Muscle of arm (tissue), 12 donors: ENCODE data around the gene SCAMP3. TPM values are rescaled to one million over a fixed set of nuclear protein-coding genes. Genes with fewer than 3 reads are reported as not detected.
A peak's percentile ranks its signal among the peaks of the same experiment; 100 is the strongest.
"Not testable (repeated sequence)": the region's sequence is repeated elsewhere in the genome, so short reads cannot be mapped to it uniquely, and the experiment has no call there.

Experiments used
- DNase-seq: peaks from one replicate; pipeline ENCODE4 v3.0.0-alpha.2; 2013
- polyA plus RNA-seq, 12 donors: library from polyadenylated mRNA; unstranded; fragments of 120-200 nt; gene quantifications; one replicate each; pipeline ENCODE4 v1.2.1, GENCODE V29; 2013; ENCODE audit not compliant: insufficient read length in 12 of 12

Gene SCAMP3
- polyA plus RNA-seq, 12 donors: 37.6 to 64.7 (median 42.4) TPM; not detected in 1

- DNase-seq: peak; percentile 92
These were observed 29.9 kb downstream of the SCAMP3 start for GRCh38 chr1:155232001-155232978.

GRCh38 chr1:155231302-155231701 is 30.9 kb downstream of the SCAMP3 start:
- DNase-seq: not testable (repeated sequence)

GRCh38 chr1:155228096-155228427 is 34.1 kb downstream of the SCAMP3 start:
- DNase-seq: no peak

- peak; percentile 99 for DNase-seq
These were observed 34.7 kb downstream of the SCAMP3 start for GRCh38 chr1:155227261-155228095.

- no peak for DNase-seq
These were observed 35.3 kb downstream of the SCAMP3 start for GRCh38 chr1:155226910-155227260.

GRCh38 chr1:155226188-155226909 is 35.8 kb downstream of the SCAMP3 start:
- peak; percentile 78 for DNase-seq

GRCh38 chr1:155225404-155225759 is 36.8 kb downstream of the SCAMP3 start:
- not testable (repeated sequence) for DNase-seq

DNA sequence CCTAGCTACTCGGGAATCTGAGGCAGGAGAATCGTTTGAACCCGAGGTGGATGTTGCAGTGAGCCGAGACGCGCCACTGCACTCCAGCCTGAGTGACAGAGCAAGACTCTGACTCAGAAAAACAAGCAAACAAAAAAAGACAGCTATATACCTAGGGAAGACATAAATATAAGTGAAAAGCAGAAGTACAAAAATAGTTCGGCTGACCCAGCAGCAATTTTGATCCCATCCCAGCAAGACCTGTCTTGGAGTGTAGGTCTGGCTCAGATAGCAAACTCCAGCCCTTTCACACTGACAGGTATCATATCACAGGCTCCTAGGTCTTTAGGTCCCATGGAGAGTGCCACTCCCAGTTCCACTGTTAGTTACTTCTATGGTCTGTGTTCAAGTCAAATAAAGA is 39.1 kb downstream of the SCAMP3 start:
- no peak for DNase-seq

- not testable (repeated sequence) for DNase-seq
These were observed 41.8 kb downstream of the SCAMP3 start for GRCh38 chr1:155220211-155220965.

DNA sequence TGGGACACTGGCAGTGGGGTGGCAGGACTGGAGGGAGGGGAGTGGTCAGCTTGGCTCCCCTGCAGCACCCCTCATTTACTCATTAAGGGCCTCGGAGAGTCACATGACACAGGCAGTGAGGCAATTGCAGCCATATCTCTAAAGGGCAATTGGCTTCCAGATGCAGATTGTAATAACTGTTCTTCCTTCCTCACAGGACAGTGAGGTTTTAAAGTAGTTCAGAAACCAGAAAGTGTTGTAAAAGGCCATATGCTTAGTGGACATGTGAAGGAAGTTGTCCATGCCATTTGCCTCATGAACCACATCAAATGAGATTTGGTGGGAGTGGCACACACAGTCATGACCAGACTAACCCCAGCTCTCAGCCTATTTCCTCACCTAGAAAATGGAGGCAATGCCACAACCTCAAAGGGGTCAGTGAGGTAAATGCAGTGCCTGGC is 42.5 kb downstream of the SCAMP3 start:
- no peak for DNase-seq

GRCh38 chr1:155218854-155219591 is 43.1 kb downstream of the SCAMP3 start:
- no peak for DNase-seq

DNA sequence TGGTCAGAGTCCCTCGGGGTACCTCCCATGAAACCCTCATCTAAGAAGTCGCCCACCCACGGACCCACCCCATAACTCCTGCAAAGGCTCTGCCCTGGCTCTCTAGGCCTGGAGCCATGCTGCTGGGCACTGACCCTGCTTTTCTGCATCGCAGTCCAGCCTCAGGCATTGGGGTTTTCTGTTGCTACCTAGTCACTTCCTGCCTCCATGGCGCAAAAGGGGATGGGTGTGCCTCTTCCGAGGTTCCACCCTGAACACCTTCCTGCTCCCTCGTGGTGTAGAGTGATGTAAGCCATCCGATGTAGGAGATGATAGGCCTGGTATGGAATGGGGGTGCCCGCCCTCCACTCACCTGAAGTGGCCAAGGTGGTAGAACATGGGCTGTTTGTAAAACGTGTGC is 47.5 kb downstream of the SCAMP3 start:
- DNase-seq: not testable (repeated sequence)

DNA sequence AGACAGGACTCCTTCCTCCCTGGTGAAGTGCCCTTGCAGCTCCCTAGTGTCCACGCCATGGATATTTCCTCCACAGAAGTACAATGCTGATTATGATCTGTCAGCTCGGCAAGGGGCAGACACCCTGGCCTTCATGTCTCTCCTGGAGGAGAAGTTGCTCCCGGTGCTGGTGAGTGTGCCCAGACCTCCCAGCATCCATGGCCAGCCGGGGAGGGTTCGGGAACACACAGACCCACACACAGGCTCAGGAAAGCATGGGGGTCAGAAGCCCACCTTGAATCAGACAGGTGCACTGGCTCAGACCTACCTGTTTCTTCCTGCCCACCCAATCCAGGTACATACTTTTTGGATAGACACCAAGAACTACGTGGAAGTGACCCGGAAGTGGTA is 50.1 kb downstream of the SCAMP3 start:
- not testable (repeated sequence) for DNase-seq

DNA sequence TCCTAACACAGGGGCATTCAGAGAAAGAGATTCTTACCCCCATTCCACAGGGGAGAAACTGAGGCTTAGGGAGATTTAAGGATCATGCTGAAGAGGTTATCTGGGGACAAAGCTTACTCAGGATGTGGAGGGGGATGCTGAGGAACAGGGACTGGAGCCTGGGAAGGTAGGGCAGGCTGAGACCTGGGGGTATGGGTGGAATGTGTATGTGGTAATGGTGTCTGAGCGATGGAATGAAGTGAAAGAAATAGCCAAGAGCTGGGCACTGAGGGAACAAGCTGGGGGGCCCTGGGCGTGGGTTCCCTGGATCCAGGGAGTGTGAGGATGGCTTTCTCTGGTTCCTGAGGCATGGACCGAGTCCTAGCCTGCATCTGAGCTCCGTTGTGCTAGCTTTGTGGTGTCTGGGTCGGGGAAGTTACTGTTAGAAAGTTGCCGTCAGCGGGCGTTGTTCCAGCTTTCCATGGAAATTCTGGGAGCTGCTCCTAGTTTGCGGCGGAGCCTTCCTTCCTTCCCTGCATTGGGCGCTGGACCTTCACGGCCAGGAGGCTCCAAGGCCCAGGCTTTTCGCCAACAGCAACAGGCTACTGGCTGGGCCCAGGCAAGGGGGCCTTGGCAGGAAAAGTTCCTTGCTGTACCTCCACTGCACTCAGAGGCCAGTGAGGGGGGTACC is 50.6 kb downstream of the SCAMP3 start:
- DNase-seq: peak; percentile 80

DNA sequence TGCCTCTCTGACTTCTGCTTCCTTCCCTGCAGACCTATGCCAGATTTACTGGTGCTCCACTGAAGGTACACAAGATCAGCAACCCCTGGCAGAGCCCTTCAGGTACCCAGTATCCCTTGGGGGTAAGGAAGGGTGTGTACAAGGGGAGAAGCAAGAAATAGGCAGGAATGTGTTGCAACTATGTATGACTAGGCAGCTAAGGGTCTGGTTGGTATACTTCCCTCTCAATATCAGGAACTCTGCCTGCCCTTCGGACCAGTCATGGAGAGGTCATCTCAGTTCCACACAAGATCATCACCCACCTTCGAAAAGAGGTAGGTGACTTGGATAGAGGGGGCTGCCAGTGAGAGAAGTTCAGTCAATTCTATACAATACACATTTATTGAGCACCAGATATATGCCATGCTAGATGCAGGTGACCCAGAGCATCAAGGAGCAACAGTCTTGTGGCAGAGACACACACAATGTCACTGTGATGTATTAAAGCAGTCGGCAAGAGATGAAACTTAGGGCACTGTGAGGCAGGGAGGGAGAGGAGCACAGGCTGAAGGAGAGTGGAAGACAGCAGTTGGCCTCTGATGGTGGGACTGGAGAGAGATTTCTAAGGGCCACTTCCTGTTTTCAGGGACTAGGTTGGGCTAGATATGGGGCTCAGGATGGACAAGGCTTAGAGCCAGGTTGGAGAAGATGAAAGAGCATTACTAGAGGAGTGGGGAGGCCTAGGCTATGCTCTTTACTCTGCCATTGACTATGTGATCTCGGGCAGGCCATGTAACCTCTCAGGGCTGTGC is 51.7 kb downstream of the SCAMP3 start:
- DNase-seq: no peak

DNA sequence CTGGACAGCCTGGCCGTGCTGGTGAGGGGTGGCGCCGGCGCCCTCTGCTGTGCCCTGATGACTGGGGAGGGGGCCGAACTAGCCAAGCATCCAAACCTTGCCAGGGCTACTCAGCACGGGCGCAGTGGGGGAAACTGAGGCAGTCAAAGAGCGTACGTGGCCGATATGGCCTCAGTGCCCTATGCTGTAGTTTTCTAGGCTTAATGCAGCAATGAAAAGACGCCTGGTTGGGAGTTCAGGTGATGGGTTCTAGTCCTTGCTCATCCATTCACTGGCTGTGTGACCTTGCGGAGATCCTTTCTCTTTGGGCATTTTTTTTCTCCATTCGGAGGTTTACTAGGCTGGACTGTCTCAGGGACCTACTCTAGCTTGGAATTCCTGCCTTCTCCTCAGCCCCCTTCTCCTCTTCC is 52.8 kb downstream of the SCAMP3 start:
- DNase-seq: no peak

DNA sequence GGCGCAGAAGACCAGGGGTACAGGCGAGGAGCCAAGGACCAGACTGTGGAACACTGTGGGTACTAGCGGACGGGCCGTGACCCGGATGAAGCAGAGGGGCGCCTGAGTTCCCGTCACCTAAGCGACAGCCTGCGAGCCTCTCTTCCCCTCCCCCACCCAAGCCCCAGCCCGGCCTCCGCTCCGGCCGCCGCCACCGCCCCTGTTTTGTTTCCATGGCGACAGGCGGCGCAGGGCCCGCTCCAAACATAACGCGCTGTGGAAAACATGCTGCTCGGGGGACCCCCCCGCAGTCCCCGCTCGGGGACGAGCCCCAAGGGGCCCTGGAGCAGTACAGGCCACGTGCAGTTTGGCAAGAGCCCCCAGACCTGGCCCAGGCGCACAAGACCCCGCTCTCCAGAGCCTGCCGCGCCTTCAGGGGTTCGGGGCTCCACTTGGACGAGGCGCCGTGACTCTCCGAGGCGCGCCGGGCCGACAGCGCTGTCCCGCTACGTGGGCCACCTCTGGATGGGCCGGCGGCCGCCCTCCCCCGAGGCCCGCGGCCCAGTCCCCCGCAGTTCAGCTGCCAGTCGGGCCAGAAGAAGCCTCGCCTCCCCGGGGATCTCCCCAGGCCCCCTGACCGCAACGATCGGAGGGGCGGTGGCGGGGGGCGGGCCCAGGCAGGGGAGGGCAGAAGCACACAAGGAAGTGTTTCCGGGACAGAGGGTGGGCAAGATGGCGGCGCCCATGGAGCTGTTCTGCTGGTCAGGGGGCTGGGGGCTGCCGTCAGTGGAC is 53.4 kb downstream of the SCAMP3 start, which contains the start of gene MTX1:
Gene MTX1 (plus strand): TSS at position 155 of the 771 bp plus-strand sequence. CDS start 110 bp downstream, at position 265.
- peak; percentile 95 for DNase-seq
